GM21576 (cell line): Measurements from ENCODE around the gene LLCFC1.

ENCODE experiments used
- ATAC-seq: cut with Tn5 transposase; IDR thresholded peaks from one replicate; pipeline ENCODE4 v1.9.1; 2021; ENCODE audit warnings: mild to moderate bottlenecking, moderate library complexity; ENCODE audit not compliant: unreplicated experiment

Gene LLCFC1

GRCh38 chr7:142908921-142909890, 30.1 kb upstream of the LLCFC1 start:
- ATAC-seq, result no peak

- ATAC-seq, result no peak
Observed at GRCh38 chr7:142910031-142910433, 29.3 kb upstream of the LLCFC1 start.

- no peak for ATAC-seq
Observed at GRCh38 chr7:142910481-142910880, 28.8 kb upstream of the LLCFC1 start.

GRCh38 chr7:142913051-142913450, 26.2 kb upstream of the LLCFC1 start:
- ATAC-seq, result no peak

- ATAC-seq, result no peak
Observed at GRCh38 chr7:142913566-142913965, 25.7 kb upstream of the LLCFC1 start.

- no peak for ATAC-seq
Observed at GRCh38 chr7:142914121-142914520, 25.2 kb upstream of the LLCFC1 start.

GRCh38 chr7:142915315-142915714, 24.0 kb upstream of the LLCFC1 start:
- no peak for ATAC-seq

- no peak for ATAC-seq
Observed at GRCh38 chr7:142916508-142916907, 22.8 kb upstream of the LLCFC1 start.

- ATAC-seq, result no peak
Observed at GRCh38 chr7:142917447-142917846, 21.8 kb upstream of the LLCFC1 start.

GRCh38 chr7:142918901-142919300, 20.4 kb upstream of the LLCFC1 start:
- ATAC-seq, result no peak

- ATAC-seq, result no peak
Observed at GRCh38 chr7:142919656-142920055, 19.6 kb upstream of the LLCFC1 start.

GRCh38 chr7:142923391-142923790, 15.9 kb upstream of the LLCFC1 start:
- ATAC-seq, result no peak

GRCh38 chr7:142925413-142925812, 13.9 kb upstream of the LLCFC1 start:
- ATAC-seq, result no peak

GRCh38 chr7:142927085-142927745, 12.1 kb upstream of the LLCFC1 start:
- no peak for ATAC-seq

GRCh38 chr7:142927949-142928348, 11.3 kb upstream of the LLCFC1 start:
- no peak for ATAC-seq

- ATAC-seq, result no peak
Observed at GRCh38 chr7:142930126-142930730, 9.1 kb upstream of the LLCFC1 start.

GRCh38 chr7:142932386-142933091, 6.7 kb upstream of the LLCFC1 start:
- ATAC-seq, result no peak

GRCh38 chr7:142933092-142933475, 6.2 kb upstream of the LLCFC1 start:
- no peak for ATAC-seq

- ATAC-seq, result no peak
Observed at GRCh38 chr7:142933624-142934023, 5.7 kb upstream of the LLCFC1 start, which contains the start of gene TRPV5. TRPV5 (minus strand) TSS chr7:142933746; CDS start chr7:142933459, 287 bp downstream.

GRCh38 chr7:142934056-142934455, 5.2 kb upstream of the LLCFC1 start:
- no peak for ATAC-seq
